NOMO-1 (cell line): ENCODE results near the gene TMEM132D.

Experiments
- DNase-seq, 2 experiments: peaks; one replicate each; lab custom pipeline; 2025; ENCODE audit not compliant: unreplicated experiment in 2 of 2; lab: John Stamatoyannopoulos, UW

The TMEM132D gene

DNA sequence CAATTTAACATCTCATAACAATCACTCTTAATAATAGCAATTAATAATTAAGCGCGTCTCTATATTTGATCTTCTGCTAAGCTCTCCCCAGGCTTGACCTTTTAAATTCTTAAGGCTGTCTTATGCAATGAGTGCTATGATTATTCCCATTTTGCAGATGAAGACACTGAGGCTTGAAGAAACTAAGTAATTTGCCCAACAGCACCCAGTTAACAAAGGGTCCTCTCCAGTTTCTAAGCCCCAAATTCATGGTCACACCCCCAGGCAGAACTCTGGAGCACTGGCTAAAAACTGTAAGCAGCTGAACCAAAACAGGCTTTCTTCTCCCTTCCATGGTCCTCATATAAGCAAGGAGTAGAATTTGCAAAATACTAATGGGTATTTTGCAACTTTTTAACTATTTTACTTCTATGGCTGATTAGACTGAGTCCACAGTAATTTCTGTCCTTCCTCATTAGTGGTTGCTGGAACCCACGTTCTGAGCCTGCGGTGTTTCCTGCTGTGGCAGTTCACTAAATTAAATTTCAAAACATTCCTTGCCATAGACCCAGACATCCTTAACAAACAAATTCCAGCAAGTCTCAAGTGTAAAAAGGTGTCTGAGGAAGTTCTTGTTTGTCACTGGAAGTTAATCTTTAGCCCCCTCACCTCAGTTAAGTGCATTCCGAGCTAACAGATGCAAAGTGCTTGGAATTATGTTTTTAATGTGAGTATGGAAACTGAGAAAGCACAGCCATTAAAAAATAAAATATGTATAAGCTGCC lies 76.5 kb downstream of the TMEM132D start:
- no peak for DNase-seq

- DNase-seq = no peak
Observed at GRCh38 chr12:129826273-129826672, 77.6 kb downstream of the TMEM132D start.

GRCh38 chr12:129825316-129825715 lies 78.5 kb downstream of the TMEM132D start:
- DNase-seq = no peak

GRCh38 chr12:129821964-129822363 lies 81.9 kb downstream of the TMEM132D start:
- no peak for DNase-seq

DNA sequence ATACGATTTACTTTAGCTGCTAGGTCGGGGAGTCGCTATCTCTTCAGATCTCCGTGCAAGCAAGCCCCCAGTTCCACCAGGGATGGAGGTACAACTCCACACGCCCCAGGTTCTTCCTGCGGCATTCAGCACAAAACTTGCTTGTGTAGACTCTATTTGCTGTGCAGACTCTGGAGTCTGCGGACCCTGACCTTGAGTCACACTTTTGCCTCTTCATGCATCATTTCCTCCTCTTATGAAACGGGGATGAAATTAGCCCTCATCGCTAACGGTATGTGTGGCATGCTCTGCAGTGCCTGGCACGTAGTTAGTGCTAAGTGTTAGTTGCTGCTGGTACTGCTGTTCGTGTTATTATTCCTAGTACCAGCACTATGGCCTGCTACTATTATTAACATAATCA lies 84.4 kb downstream of the TMEM132D start:
- DNase-seq = no peak

DNA sequence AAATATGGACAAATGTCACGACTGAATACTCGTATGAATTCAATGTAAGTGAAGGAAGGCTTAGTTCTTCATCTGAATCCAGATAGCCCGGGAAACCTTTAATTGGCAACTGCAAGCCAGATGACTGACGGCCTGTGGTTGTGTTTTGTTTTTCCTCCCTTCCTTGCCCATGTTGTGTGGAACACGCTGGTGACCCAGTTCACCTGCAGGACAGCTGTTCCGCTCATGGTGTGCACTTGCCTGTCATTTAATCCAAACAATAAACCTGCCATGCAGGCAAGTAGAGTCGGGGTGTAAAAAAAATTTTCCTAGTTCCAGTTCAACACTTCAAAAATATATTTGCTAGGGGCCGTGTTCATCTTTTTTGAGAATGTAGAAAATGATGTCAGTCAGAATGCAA lies 88.0 kb downstream of the TMEM132D start:
- no peak for DNase-seq

- DNase-seq = no peak
Observed at GRCh38 chr12:129811963-129812362, 91.9 kb downstream of the TMEM132D start.

DNA sequence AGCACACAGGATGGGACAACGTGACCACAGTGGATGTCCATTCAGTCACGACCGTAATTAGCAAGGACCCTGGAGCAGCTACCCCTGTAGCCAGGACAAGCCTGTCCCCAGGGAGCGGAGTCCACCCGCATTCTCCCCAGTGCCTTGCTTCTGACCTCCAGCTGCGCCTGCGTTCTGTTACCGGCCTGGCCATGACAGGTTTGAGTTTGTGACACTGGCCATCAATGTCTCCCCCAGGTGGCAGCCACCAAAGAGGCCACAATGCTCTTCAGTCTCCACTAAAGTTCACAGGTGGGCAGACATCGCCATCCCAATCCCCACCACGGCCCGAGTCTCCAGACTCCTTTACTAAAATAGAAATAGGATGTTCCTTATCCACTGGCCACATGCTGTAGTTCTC lies 96.7 kb downstream of the TMEM132D start:
- DNase-seq = no peak

DNA sequence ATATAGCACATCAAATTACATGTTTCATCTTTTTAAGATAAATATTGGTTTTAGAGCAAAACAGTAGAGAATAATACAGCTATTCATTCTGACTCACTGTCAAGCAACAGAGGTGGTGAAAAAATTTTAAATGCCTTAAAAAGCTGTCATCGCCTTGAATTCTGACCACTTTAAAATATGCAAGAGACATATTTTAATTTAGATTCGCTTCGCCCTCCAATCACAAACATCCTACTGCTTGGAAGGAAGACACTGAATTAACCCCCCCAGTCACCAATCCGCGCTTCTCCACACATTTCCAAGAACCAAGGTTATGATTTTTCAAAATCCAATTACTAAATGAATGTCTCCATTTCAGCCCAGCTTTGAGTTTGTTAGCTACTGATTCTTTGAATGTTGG lies 112.4 kb downstream of the TMEM132D start:
- no peak for DNase-seq

DNA sequence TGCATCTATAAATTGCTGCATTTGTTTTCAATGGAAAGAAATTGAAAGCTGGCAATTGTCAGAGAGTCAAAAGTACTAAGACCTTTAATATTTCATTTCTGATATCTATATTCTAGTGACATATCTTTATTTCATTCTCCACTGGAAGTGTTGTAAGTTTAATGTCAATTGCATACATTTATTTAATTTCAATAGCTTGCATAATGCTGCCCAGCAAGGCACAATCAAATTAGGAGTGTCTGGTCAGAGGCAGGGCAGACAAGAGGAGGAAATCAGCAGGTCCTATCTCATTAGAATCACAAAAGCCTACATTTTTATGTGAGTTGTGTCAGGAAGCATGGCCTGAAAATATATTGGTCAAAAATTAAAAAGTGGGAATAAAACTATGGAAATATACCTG lies 112.9 kb downstream of the TMEM132D start:
- DNase-seq = no peak

- DNase-seq = no peak
Observed at GRCh38 chr12:129790331-129790730, 113.5 kb downstream of the TMEM132D start.

DNA sequence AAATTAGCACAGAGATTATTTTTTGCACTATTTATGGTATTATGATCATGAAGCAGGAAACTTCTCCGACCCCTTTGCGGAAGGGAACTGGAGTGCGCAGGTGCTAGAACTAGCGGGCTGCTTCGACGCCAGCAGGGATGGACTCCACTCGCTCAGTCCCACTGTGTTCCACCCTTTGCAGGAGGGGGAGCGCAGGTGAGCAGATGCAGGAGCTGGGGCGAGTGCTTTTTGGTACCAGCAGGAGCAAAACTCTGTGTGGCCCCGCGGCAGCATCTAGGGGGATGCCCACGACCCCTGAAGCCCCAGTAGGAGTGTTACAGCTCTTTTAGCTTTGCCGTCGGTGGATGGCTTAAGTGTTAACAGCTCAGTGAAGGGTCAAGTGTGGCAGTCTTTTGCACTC lies 113.9 kb downstream of the TMEM132D start:
- no peak for DNase-seq

DNA sequence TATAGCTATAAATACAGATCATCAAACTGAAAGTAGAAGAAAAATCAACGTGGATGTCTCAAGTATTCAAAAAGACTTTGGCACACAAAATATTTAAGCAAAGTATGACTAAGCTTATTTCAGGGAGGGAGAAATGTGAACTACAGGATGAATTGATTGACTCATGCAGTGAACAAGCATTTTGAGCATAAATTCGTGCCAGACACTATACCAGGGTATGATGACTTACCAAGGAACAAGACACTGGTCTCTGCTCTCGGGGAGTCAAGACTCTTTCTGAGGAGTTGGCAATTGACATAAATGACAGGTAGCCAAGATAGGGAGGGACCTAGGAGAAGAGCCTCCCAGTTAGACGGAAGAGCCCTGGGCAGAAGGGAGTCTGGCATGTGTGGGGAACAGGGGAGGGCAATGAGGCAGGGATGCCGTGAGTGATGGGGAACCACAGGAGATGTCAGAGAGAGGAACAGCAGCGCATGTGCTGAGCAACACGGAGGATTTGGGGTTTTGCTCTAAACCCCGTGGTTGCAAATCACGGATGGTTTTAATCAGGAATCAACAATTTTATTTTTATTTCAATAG lies 115.2 kb downstream of the TMEM132D start:
- no peak for DNase-seq

DNA sequence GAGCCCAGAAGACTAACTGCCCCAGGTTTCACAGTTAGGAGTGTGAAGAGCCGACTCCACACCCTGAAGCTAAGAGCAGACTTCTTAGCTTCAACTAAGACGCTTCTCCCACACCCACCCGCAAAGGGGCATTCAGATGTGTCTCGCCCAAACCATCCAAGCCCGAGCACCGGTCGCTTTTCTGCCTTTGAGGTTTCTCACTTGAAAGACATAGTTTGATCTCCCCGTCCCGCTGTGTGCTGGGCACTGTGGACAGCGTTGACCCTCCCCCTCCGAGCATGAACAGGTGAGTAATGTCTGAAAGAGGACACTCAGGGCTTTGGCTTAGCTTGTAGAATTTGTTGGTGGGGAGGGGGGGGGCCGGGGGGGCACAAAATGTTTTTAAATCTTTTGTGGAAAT lies 123.8 kb downstream of the TMEM132D start:
- no peak for DNase-seq

DNA sequence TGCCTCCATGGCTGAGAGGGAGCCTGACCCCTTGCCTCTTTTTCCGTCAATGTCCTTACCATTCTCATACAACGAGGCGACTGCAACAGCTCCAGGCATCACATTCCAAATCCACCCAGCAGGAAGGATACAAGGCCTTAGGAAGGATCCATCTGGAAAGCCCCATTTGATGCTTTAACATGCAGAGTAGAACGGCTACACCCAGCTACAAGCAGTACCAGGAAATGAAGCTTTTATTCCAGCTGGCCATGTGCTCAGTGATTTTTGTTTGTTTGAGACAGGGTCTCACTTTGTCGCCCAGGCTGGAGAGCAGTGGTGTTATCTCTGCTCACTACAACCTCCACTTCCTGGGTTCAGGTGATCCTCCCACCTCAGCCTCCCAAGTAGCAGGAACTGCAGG lies 124.8 kb downstream of the TMEM132D start:
- DNase-seq = no peak

DNA sequence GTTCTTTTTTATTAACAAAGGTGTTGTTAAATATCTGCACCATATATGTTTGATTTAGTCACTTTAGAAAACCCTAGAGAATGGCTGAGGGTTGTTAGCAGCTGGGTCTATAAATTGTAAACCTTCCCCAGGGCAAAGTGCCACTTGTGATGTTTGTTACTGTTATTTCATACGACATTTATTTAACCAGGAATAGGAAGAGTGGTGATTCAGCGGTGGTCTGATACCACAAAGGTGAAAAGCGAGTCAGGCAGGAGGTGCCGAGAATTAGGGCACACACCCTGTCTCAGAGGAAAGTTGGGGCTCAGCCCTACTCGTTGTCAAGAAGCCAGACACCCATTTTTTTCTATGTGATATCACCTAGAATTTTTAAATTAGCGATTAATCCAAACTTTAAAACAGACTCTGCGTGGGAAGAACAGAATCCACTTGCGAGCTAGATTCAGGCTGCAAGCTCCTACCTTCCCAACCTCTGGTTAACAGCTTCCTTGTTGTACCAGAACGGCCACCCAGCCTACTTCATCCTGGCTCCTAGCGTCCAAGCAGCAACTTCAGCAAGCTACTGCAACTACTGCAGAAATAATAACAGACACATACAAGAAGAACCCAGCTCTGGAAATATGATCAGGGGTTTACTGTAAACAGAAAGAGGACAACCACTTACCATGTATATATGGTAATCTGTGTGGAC lies 126.7 kb downstream of the TMEM132D start:
- DNase-seq = no peak

DNA sequence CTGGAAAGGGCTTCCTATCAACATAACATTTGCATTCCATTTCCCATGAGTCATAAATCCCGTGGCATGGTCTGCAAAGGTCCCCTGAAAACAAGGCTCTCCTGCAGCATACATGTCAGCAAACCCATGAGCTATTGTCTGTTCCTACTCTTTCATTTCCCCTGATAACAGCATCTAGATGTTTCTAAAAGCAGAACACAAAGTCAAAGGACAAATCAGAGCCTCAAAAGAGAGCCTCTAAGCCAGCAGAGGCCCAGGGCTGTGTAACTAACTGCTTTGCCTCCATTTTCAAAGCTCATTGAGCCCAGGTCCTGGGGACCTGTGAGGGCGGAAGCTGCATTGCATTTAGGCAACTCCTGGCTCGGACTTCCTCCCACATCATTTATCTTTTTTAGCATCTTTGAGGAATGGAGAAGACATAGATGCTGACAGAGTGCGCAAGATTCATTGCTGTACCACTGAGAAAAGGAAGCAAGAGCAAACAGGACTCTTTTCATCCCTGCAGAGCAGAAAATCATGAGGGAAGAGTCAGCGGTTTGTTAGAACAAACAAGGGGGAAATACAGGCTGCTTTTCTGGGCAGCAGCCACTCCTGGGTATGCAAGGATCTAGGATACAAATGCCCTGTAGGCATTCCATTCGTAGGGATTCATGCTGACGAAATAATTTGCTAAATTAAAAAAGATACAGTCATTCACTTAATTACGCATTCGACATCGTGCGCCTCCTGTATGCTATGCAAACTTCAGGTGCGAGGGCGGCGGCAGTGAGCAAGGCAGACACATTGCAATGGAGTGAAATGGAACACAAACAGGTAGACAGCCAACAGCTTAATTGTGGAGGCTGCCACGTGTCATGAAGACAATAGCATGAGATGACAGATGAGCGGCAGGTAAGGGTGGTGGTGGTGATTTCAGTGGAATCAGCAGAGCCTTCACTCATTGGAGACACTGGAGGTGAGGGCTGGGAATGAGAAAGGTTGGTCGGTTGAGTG lies 131.0 kb downstream of the TMEM132D start:
- no peak for DNase-seq

- no peak for DNase-seq
Observed at GRCh38 chr12:129771238-129771637, 132.6 kb downstream of the TMEM132D start.

DNA sequence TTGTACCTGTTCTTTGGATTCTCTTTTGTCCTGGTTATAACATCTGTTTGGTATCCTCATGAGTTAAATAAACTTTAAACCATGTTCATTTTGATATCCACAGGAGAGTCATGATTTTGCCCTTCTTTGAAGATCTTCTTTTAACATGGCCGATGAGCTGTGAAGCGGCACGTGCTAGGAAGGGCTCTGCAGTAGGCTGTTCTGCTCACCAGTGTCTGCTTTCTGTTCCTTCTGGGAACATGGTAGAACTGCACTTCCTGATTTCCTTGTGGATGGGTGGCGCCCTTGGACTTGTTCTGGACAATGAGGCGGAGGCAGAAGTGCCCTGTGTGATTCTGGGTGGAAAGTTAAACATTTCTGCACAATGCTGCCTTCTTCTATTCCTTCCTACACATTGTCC lies 138.1 kb downstream of the TMEM132D start:
- DNase-seq = no peak

DNA sequence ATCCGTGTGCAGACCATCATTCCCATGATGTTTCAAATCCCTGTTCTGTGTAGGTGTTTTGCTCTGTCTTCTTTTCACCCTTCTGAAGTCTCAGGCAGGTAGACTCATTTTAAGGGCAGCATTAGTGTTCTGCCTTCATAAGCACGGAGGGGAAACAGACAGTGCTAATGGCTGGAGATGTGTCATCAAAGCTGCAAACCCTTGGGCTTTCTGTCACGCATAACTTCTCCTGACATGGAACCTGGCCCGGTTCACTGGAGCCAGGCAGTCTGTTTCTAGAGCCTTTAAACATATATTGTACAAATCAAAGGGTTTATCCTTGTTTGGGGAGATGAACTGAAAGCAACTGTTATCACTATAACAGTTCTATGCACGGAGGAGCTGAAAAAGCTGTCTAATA lies 141.4 kb downstream of the TMEM132D start:
- no peak for DNase-seq

DNA sequence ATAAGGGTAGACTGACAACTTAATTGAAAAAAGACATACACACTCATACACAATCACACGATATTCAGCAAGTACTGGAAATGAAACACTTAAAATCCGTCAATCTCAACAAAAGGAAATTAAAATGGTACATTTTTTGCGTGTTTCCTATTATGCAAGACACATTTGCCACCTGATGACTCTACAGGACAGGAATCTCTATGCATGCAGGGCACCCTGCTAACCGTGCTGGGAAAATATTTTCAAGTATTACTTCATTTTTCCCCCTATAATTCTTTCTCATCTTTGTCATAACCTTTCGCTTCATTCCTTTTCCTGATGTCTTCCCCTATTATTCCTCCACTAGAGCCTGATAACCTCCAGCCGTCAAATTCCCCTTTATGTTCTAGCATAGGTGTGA lies 150.2 kb downstream of the TMEM132D start:
- DNase-seq = no peak
